Glutamatergic neuron (in vitro differentiated cells): ENCODE measurements around the gene DHRS13. TPM values are rescaled to one million over a fixed set of nuclear protein-coding genes. Genes with fewer than 3 reads are reported as not detected.
"Not testable (repeated sequence)": the region's sequence is repeated elsewhere in the genome, so short reads cannot be mapped to it uniquely, and the experiment has no call there.

Experiments
- DNase-seq: peaks from one replicate; pipeline ENCODE4 v3.0.0; 2022
- H3K27ac Mint-ChIP-seq: one replicate; pipeline ENCODE4 v1.8.0; 2020; ENCODE audit warnings: mild to moderate bottlenecking, mixed read lengths, inconsistent platforms; ENCODE audit not compliant: unreplicated experiment
- H3K27me3 Mint-ChIP-seq: one replicate; pipeline ENCODE4 v1.8.0; 2020; ENCODE audit warnings: mild to moderate bottlenecking, moderate library complexity, mixed read lengths, inconsistent platforms; ENCODE audit not compliant: unreplicated experiment
- H3K36me3 Mint-ChIP-seq: one replicate; pipeline ENCODE4 v1.8.0; 2020; ENCODE audit warnings: mild to moderate bottlenecking, mixed read lengths, inconsistent platforms; ENCODE audit not compliant: unreplicated experiment
- H3K4me1 Mint-ChIP-seq: one replicate; pipeline ENCODE4 v1.8.0; 2020; ENCODE audit warnings: mild to moderate bottlenecking, low read depth, mixed read lengths, inconsistent platforms; ENCODE audit not compliant: unreplicated experiment
- H3K4me3 Mint-ChIP-seq: one replicate; pipeline ENCODE4 v1.8.0; 2020; ENCODE audit warnings: mild to moderate bottlenecking, mixed read lengths, inconsistent platforms; ENCODE audit not compliant: unreplicated experiment
- H3K9me3 Mint-ChIP-seq: one replicate; pipeline ENCODE4 v1.8.0; 2020; ENCODE audit warnings: mild to moderate bottlenecking, moderate library complexity, mixed read lengths, inconsistent platforms; ENCODE audit not compliant: unreplicated experiment
- total RNA-seq: library from RNA; stranded (reverse); fragmentation: NEBNext Ultra II Directional; extraction: Animal tissue kit (Norgen Biotek cat#: 25700); gene quantifications from one replicate; pipeline ENCODE4 v1.2.1, GENCODE V29; 2021; ENCODE audit not compliant: unreplicated experiment
- TF ChIP-seq, protein P1 (sequence below): fragments of 200-600 bp; sonication (generic); IDR thresholded peaks from one replicate; pipeline ENCODE4 v1.5.0; 2021; ENCODE audit not compliant: partially characterized antibody, unreplicated experiment

DHRS13 gene
- total RNA-seq, 1 donor from 2014 or later, result 17.0 TPM

DNA sequence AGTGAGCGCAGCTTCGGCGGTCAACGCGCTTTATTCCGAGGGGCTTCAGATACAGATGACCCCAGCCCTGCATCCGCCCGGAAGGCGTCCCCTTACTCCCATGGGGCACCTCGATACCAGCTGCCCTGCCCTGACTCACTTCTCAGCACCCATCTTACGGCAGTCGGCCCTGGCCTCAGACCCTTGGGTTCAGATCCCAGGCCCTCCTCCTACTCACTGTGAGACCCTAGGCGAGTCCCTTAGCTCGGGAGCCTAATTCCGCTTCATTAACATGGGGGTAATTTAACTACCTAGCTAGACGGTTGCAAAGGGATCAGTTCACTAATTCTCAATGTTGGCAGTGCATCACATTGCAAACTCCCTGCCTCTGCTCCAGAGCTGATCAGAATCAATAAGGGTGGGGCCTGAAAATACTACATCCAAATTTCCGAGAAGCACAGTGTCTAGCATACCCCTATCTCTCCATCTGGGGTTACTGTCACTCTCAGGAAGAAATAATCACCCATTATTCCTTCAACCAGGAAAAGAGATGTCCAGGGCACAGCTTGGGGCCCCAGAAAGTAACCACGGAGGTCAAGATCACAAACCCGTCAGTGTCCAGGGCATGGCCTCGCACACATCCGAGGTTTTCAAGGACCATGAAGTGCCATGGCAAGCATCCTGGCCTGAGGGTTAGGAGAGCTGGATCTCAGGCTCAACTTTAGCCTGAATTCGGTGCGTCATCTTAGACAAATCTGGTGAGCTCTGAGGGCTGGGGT, 4.9 kb downstream of the DHRS13 start:
- Mint-ChIP-seq H3K4me3 (peak overlapping the region; percentile 85), H3K9me3 (peaks cover 14% of the 10 kb centered on the region), H3K27me3 (peaks cover 9% of the 10 kb centered on the region), H3K36me3 (no peaks in the 10 kb centered on the region), H3K4me1 (peaks cover 19% of the 10 kb centered on the region), H3K27ac (peak overlapping the region; percentile 76)
- no peak for DNase-seq
- TF ChIP-seq, protein P1, sequence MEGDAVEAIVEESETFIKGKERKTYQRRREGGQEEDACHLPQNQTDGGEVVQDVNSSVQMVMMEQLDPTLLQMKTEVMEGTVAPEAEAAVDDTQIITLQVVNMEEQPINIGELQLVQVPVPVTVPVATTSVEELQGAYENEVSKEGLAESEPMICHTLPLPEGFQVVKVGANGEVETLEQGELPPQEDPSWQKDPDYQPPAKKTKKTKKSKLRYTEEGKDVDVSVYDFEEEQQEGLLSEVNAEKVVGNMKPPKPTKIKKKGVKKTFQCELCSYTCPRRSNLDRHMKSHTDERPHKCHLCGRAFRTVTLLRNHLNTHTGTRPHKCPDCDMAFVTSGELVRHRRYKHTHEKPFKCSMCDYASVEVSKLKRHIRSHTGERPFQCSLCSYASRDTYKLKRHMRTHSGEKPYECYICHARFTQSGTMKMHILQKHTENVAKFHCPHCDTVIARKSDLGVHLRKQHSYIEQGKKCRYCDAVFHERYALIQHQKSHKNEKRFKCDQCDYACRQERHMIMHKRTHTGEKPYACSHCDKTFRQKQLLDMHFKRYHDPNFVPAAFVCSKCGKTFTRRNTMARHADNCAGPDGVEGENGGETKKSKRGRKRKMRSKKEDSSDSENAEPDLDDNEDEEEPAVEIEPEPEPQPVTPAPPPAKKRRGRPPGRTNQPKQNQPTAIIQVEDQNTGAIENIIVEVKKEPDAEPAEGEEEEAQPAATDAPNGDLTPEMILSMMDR, result no peak

GRCh38 chr17:28896884-28897768, 5.8 kb downstream of the DHRS13 start, which contains the start of gene FLOT2:
Gene FLOT2 (minus strand): TSS chr17:28897733. CDS start chr17:28897574, 159 bp downstream.
- TF ChIP-seq, protein P1, result no peak
- peak within 1 kb of the TSS; percentile 96 for H3K4me3 Mint-ChIP-seq
- H3K36me3 Mint-ChIP-seq, result no peaks in the 10 kb centered on the region
- peaks cover 19% of the 10 kb centered on the region for H3K4me1 Mint-ChIP-seq
- H3K27ac Mint-ChIP-seq, result peak within 1 kb of the TSS; percentile 83
- H3K9me3 Mint-ChIP-seq, result peaks cover 14% of the 10 kb centered on the region
- peaks cover 9% of the 10 kb centered on the region for H3K27me3 Mint-ChIP-seq
- DNase-seq, result peak; percentile 86

DNA sequence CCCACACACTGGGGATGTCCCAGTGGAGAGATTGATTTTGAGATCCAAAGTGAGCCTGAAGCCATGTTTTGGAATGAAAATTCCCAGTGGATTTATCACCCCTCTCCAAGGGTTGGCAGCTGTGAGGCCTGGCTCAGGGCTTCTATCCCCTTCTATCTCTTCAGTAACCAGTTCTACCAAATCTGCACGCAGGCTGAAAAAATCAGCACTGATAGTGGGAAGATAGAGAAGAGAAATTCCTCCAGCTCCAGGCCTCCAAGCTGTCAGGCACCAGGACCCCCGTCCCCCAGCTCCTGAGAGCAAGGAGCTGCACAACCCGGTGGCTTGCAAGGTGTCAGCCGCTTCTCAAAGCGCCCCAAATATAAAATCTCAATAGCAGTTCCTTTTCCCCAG, 6.4 kb downstream of the DHRS13 start:
- Mint-ChIP-seq H3K4me1 (peaks cover 14% of the 10 kb centered on the region), H3K36me3 (no peaks in the 10 kb centered on the region), H3K4me3 (peak overlapping the region; percentile 96), H3K27me3 (peaks cover 6% of the 10 kb centered on the region), H3K27ac (peak overlapping the region; percentile 83), H3K9me3 (peaks cover 14% of the 10 kb centered on the region)
- DNase-seq, result no peak
- TF ChIP-seq, protein P1, result no peak

GRCh38 chr17:28895794-28896447, 7.0 kb downstream of the DHRS13 start:
- H3K36me3 Mint-ChIP-seq, result peaks cover 3% of the 10 kb centered on the region
- no peak for DNase-seq
- peak overlapping the region; percentile 83 for H3K27ac Mint-ChIP-seq
- TF ChIP-seq, protein P1, result no peak
- peaks cover 13% of the 10 kb centered on the region for H3K4me1 Mint-ChIP-seq
- H3K27me3 Mint-ChIP-seq, result peaks cover 6% of the 10 kb centered on the region
- H3K4me3 Mint-ChIP-seq, result peak overlapping the region; percentile 96
- H3K9me3 Mint-ChIP-seq, result peaks cover 16% of the 10 kb centered on the region

- not testable (repeated sequence) for H3K27ac Mint-ChIP-seq, DNase-seq, H3K9me3 Mint-ChIP-seq, H3K36me3 Mint-ChIP-seq, H3K27me3 Mint-ChIP-seq, H3K4me3 Mint-ChIP-seq
- peaks cover 13% of the 10 kb centered on the region for H3K4me1 Mint-ChIP-seq
These were observed 9.4 kb downstream of the DHRS13 start for GRCh38 chr17:28893248-28894183.
